ENCODE measurements around the gene ADCY1.

The ADCY1 gene

GRCh38 chr7:45626441-45627430 is 52.6 kb downstream of the ADCY1 start:
- no peak for DNase-seq

GRCh38 chr7:45627691-45628456 is 53.7 kb downstream of the ADCY1 start:
- DNase-seq: no peak

- DNase-seq: no peak
Measured at GRCh38 chr7:45631569-45631968, 57.4 kb downstream of the ADCY1 start.

- DNase-seq: no peak
Measured at GRCh38 chr7:45636733-45637132, 62.6 kb downstream of the ADCY1 start.

GRCh38 chr7:45638916-45639315 is 64.7 kb downstream of the ADCY1 start:
- no peak for DNase-seq

- no peak for DNase-seq
Measured at GRCh38 chr7:45642044-45642443, 67.9 kb downstream of the ADCY1 start.

GRCh38 chr7:45643630-45644029 is 69.5 kb downstream of the ADCY1 start:
- no peak for DNase-seq

GRCh38 chr7:45644237-45644636 is 70.1 kb downstream of the ADCY1 start:
- DNase-seq: no peak

- no peak for DNase-seq
Measured at GRCh38 chr7:45645141-45645969, 71.2 kb downstream of the ADCY1 start.

- DNase-seq: no peak
Measured at GRCh38 chr7:45646207-45646821, 72.1 kb downstream of the ADCY1 start.

- no peak for DNase-seq
Measured at GRCh38 chr7:45646996-45647825, 73.0 kb downstream of the ADCY1 start.

GRCh38 chr7:45647967-45648670 is 74.0 kb downstream of the ADCY1 start:
- no peak for DNase-seq

GRCh38 chr7:45648671-45648995 is 74.5 kb downstream of the ADCY1 start:
- DNase-seq: no peak

GRCh38 chr7:45649560-45650346 is 75.6 kb downstream of the ADCY1 start:
- DNase-seq: no peak

GRCh38 chr7:45650404-45651394 is 76.5 kb downstream of the ADCY1 start:
- no peak for DNase-seq

GRCh38 chr7:45651540-45651939 is 77.4 kb downstream of the ADCY1 start:
- DNase-seq: no peak

- no peak for DNase-seq
Measured at GRCh38 chr7:45652630-45653029, 78.5 kb downstream of the ADCY1 start.

- no peak for DNase-seq
Measured at GRCh38 chr7:45653209-45653907, 79.2 kb downstream of the ADCY1 start.

Measured in NCI-H1417 treated with DMSO at 0.1 percent for 48 hours (cell line).